Neuronal stem cell (in vitro differentiated cells): ENCODE results near the gene HLA-DOB.

Experiments
- DNase-seq: peaks from one replicate; pipeline ENCODE4 v3.0.0-alpha.2; 2013; ENCODE audit warnings: low spot score
- H2AFZ ChIP-seq: one replicate; pipeline ENCODE4 v1.6.1; 2013; ENCODE audit warnings: mild to moderate bottlenecking, low read length, inconsistent platforms
- H2AK5ac ChIP-seq: 2 replicates; pipeline ENCODE4 v1.6.1; 2013; ENCODE audit warnings: low read depth, mild to moderate bottlenecking, inconsistent platforms, low read length, moderate library complexity, mixed read lengths
- H2BK120ac ChIP-seq: 2 replicates; pipeline ENCODE4 v1.6.1; 2013; ENCODE audit warnings: low read depth, mild to moderate bottlenecking, inconsistent platforms, low read length, moderate library complexity, mixed read lengths
- H2BK12ac ChIP-seq: one replicate; pipeline ENCODE4 v1.6.1; 2013; ENCODE audit warnings: low read length, inconsistent platforms
- H2BK15ac ChIP-seq: 2 replicates; pipeline ENCODE4 v1.6.1; 2013; ENCODE audit warnings: mild to moderate bottlenecking, low read length, inconsistent platforms, mixed read lengths
- H2BK5ac ChIP-seq: one replicate; pipeline ENCODE4 v1.6.1; 2013; ENCODE audit warnings: inconsistent platforms, mild to moderate bottlenecking, low read length, moderate library complexity
- H3K14ac ChIP-seq: one replicate; pipeline ENCODE4 v1.6.1; 2013; ENCODE audit warnings: low read length, inconsistent platforms
- H3K18ac ChIP-seq: 2 replicates; pipeline ENCODE4 v1.6.1; 2013; ENCODE audit warnings: low read length, inconsistent platforms
- H3K23ac ChIP-seq: 2 replicates; pipeline ENCODE4 v1.6.1; 2013; ENCODE audit warnings: low read depth, mild to moderate bottlenecking, mixed read lengths, low read length, inconsistent platforms; ENCODE audit not compliant: poor library complexity
- H3K27ac ChIP-seq: replicated peaks from 3 replicates; pipeline ENCODE4 v1.5.1; 2013; ENCODE audit warnings: low read length, inconsistent platforms
- H3K27me3 ChIP-seq, 3 experiments: 2 replicates each; pipeline ENCODE4 v1.6.1; 2013; ENCODE audit warnings: low read length in 3 of 3, mild to moderate bottlenecking in 2 of 3, inconsistent platforms in 1 of 3, low read depth in 1 of 3, mixed read lengths in 1 of 3, moderate library complexity in 1 of 3; ENCODE audit not compliant: control insufficient read depth in 3 of 3, insufficient read depth in 3 of 3
- H3K36me3 ChIP-seq, 2 donors: replicated peaks in 1 of 2; 2 replicates each; pipeline ENCODE4 v1.6.1; 2013; ENCODE audit warnings: low read length in 2 of 2; ENCODE audit not compliant: control insufficient read depth in 2 of 2, insufficient read depth in 2 of 2
- H3K4ac ChIP-seq: 2 replicates; pipeline ENCODE4 v1.6.1; 2013; ENCODE audit warnings: inconsistent platforms, mild to moderate bottlenecking, low read length, moderate library complexity
- H3K4me1 ChIP-seq, 2 donors: 1 replicate in 1 of 2; 2 replicates in 1 of 2; pipeline ENCODE4 v1.6.1; 2013; ENCODE audit warnings: low read length in 2 of 2, low read depth in 1 of 2; ENCODE audit not compliant: control insufficient read depth in 2 of 2, insufficient read depth in 1 of 2
- H3K4me2 ChIP-seq: one replicate; pipeline ENCODE4 v1.6.1; 2013; ENCODE audit warnings: mild to moderate bottlenecking, low read length, inconsistent platforms; ENCODE audit not compliant: insufficient read depth, poor library complexity, severe bottlenecking
- H3K4me3 ChIP-seq, 2 donors: 2 replicates each; pipeline ENCODE4 v1.5.1; 2013; ENCODE audit warnings: low read length in 2 of 2, mild to moderate bottlenecking in 2 of 2, inconsistent platforms in 1 of 2, moderate library complexity in 1 of 2
- H3K79me1 ChIP-seq: one replicate; pipeline ENCODE4 v1.6.1; 2013; ENCODE audit warnings: low read depth, mild to moderate bottlenecking, inconsistent platforms, low read length, moderate library complexity
- H3K9ac ChIP-seq: one replicate; pipeline ENCODE4 v1.6.1; 2013; ENCODE audit warnings: mild to moderate bottlenecking, low read depth, low read length, inconsistent platforms; ENCODE audit not compliant: poor library complexity
- H3K9me3 ChIP-seq, 2 donors: replicated peaks in 1 of 2; 2 replicates each; pipeline versions ENCODE3 to v1.6.1; 2013; ENCODE audit warnings: low read length in 2 of 2, mild to moderate bottlenecking in 2 of 2, inconsistent platforms in 1 of 2, low read depth in 1 of 2, mixed read lengths in 1 of 2, moderate library complexity in 1 of 2; ENCODE audit not compliant: control insufficient read depth in 2 of 2, insufficient read depth in 1 of 2
- H4K8ac ChIP-seq: one replicate; pipeline ENCODE4 v1.6.1; 2013; ENCODE audit warnings: low read depth, mild to moderate bottlenecking, inconsistent platforms, low read length, moderate library complexity
- H4K91ac ChIP-seq: one replicate; pipeline ENCODE4 v1.6.1; 2013; ENCODE audit warnings: low read length, low read depth, mild to moderate bottlenecking, inconsistent platforms; ENCODE audit not compliant: poor library complexity
- WGBS, 2 donors: extraction: QIAGEN DNeasy Blood & Tissue Kit; methylation state at CpG; one replicate each; pipeline ENCODE4 v1.1.7; 2013; ENCODE audit warnings: missing lambda C conversion rate in 2 of 2, mixed read lengths in 1 of 2; ENCODE audit not compliant: insufficient read length in 2 of 2, insufficient replicate concordance in 1 of 2; ENCODE audit errors: extremely low coverage in 2 of 2; 5-methylcytosine and 5-hydroxymethylcytosine counted together

HLA-DOB gene

GRCh38 chr6:32819729-32820128 lies 2.9 kb upstream of the HLA-DOB start:
- Histone ChIP-seq H2BK5ac (no peak overlapping the region), H2BK12ac (no peak overlapping the region), H2BK15ac (no peak overlapping the region), H2AK5ac (no peak overlapping the region), H3K79me1 (no peaks in the 10 kb centered on the region), H3K14ac (no peak overlapping the region), H3K9ac (no peak overlapping the region), H3K23ac (no peak overlapping the region), H3K27me3 (peaks cover 0 to 49% (median 0%) of the 10 kb centered on the region in 3 experiments), H4K91ac (no peak overlapping the region), H3K4ac (no peak overlapping the region), H3K4me2 (no peak overlapping the region), H4K8ac (no peak overlapping the region), H2BK120ac (no peak overlapping the region), H3K9me3 (no peaks in the 10 kb centered on the region), H3K18ac (no peak overlapping the region), H2AFZ (no peak overlapping the region), H3K4me3 (no peak overlapping the region), H3K4me1 (no peaks in the 10 kb centered on the region), H3K36me3 (no peaks in the 10 kb centered on the region), H3K27ac (no peak overlapping the region)
- no peak for DNase-seq
- no CpG with 5 or more reads among the region's 3 CpGs for WGBS, 2 donors

GRCh38 chr6:32818867-32819266 lies 2.1 kb upstream of the HLA-DOB start:
- no peak overlapping the region for H3K4me2 ChIP-seq
- no peak overlapping the region for H4K91ac ChIP-seq
- peaks cover 0 to 58% (median 0%) of the 10 kb centered on the region in 3 experiments for H3K27me3 ChIP-seq
- no peak overlapping the region for H2BK120ac ChIP-seq
- H3K18ac ChIP-seq = no peak overlapping the region
- H2BK15ac ChIP-seq = no peak overlapping the region
- no CpG with 5 or more reads among the region's 2 CpGs for WGBS, 2 donors
- no peak overlapping the region for H3K27ac ChIP-seq
- H2AK5ac ChIP-seq = no peak overlapping the region
- H3K9ac ChIP-seq = no peak overlapping the region
- no peak overlapping the region for H2AFZ ChIP-seq
- no peak for DNase-seq
- H3K4me1 ChIP-seq = no peaks in the 10 kb centered on the region
- no peak overlapping the region for H3K14ac ChIP-seq
- no peaks in the 10 kb centered on the region for H3K79me1 ChIP-seq
- H3K4ac ChIP-seq = no peak overlapping the region
- H4K8ac ChIP-seq = no peak overlapping the region
- H3K36me3 ChIP-seq = no peaks in the 10 kb centered on the region
- no peak overlapping the region for H3K4me3 ChIP-seq
- no peaks in the 10 kb centered on the region for H3K9me3 ChIP-seq
- H2BK5ac ChIP-seq = no peak overlapping the region
- no peak overlapping the region for H3K23ac ChIP-seq
- no peak overlapping the region for H2BK12ac ChIP-seq

GRCh38 chr6:32815996-32816395 lies 806 bp downstream of the HLA-DOB start:
- H2BK5ac ChIP-seq = no peak overlapping the region
- no peaks in the 10 kb centered on the region for H3K9me3 ChIP-seq
- no peak overlapping the region for H4K8ac ChIP-seq
- H3K18ac ChIP-seq = no peak overlapping the region
- no peak overlapping the region for H2BK120ac ChIP-seq
- peaks cover 0 to 67% (median 0%) of the 10 kb centered on the region in 3 experiments for H3K27me3 ChIP-seq
- no peak overlapping the region for H3K14ac ChIP-seq
- H2AK5ac ChIP-seq = no peak overlapping the region
- H3K9ac ChIP-seq = no peak overlapping the region
- no peak overlapping the region for H2BK15ac ChIP-seq
- no peak overlapping the region for H3K4me2 ChIP-seq
- H3K23ac ChIP-seq = no peak overlapping the region
- no peaks in the 10 kb centered on the region for H3K36me3 ChIP-seq
- H2AFZ ChIP-seq = no peak overlapping the region
- H3K27ac ChIP-seq = no peak overlapping the region
- DNase-seq = no peak
- H3K4ac ChIP-seq = no peak overlapping the region
- no peaks in the 10 kb centered on the region for H3K79me1 ChIP-seq
- H2BK12ac ChIP-seq = no peak overlapping the region
- H4K91ac ChIP-seq = no peak overlapping the region
- no CpG with 5 or more reads among the region's 2 CpGs for WGBS, 2 donors
- no peaks in the 10 kb centered on the region for H3K4me1 ChIP-seq
- no peak overlapping the region for H3K4me3 ChIP-seq

GRCh38 chr6:32815115-32815514 lies 1.7 kb downstream of the HLA-DOB start:
- H3K23ac ChIP-seq = no peak overlapping the region
- H3K27ac ChIP-seq = no peak overlapping the region
- peaks cover 0 to 62% (median 0%) of the 10 kb centered on the region in 3 experiments for H3K27me3 ChIP-seq
- no peak overlapping the region for H3K9ac ChIP-seq
- H2BK12ac ChIP-seq = no peak overlapping the region
- no peak overlapping the region for H3K4ac ChIP-seq
- H4K8ac ChIP-seq = no peak overlapping the region
- H3K9me3 ChIP-seq = no peaks in the 10 kb centered on the region
- no peak overlapping the region for H2BK15ac ChIP-seq
- no peaks in the 10 kb centered on the region for H3K79me1 ChIP-seq
- H2AFZ ChIP-seq = no peak overlapping the region
- H4K91ac ChIP-seq = no peak overlapping the region
- H3K4me1 ChIP-seq = no peaks in the 10 kb centered on the region
- WGBS, 2 donors = no CpG with 5 or more reads among the region's 5 CpGs
- no peak overlapping the region for H3K4me2 ChIP-seq
- H3K18ac ChIP-seq = no peak overlapping the region
- no peak for DNase-seq
- H3K14ac ChIP-seq = no peak overlapping the region
- no peak overlapping the region for H2AK5ac ChIP-seq
- H3K36me3 ChIP-seq = no peaks in the 10 kb centered on the region
- no peak overlapping the region for H2BK5ac ChIP-seq
- no peak overlapping the region for H2BK120ac ChIP-seq
- H3K4me3 ChIP-seq = no peak overlapping the region
